CD4-positive, alpha-beta T cell treated with Interleukin-15 for 1 hour (primary cell): ENCODE results near the gene PAM16.

Experiments used
- DNase-seq: peaks from one replicate; pipeline ENCODE4 v3.0.0-alpha.2; 2020

The PAM16 gene

DNA sequence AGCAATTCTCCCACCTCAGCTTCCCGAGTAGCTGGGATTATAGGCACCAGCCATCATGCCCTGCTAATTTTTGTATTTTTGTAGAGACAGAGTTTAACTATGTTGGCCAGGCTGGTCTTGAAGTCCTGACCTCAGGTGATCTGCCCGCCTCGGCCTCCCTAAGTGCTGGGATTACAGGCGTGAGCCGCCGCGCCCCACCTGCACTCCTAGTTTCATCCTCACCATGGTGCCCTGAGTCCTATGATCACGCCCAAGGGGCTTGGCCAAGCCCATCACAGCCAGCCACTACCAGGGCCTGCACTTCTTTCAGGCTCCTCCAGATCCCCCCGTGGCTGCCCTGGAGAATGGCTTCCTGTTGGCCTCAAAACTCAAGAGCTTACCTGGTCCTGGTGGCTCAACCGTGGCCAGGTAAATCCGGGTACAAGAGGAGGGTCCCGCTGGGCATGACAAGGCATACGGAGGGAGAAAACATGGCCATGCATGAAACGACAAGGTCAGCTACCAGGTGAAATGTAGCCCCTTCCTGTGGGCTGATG, 57.9 kb downstream of the PAM16 start:
- no peak for DNase-seq

DNA sequence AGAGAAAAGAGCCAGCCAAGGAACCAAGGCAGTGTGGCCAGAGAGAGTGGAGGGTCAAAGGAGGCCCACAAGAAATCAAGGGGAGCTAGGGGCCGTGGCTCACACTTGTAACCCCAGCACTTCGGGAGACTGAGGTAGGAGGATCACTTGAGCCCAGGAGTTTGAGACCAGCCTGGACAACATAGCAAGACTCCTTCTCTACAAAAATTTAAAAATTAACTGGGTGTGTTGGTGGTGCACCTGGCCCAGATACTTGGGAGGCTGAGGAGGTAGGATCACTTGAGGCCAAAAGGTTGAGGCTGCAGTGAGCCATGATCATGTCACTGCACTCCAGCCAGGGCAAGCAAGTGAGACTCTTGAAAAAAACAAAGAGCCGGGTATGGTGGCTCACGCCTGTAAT, 59.4 kb downstream of the PAM16 start:
- no peak for DNase-seq
